OCI-LY7 (cell line): ENCODE measurements around the gene GAK.

ENCODE experiments used
- CTCF ChIP-seq: fragments of 200-600 bp; sonication (generic); conservative IDR thresholded peaks from 2 replicates; pipeline ENCODE4 v1.5.1; 2014; ENCODE audit warnings: mild to moderate bottlenecking, antibody characterized with exemption, low read length, moderate library complexity, mixed read lengths
- EZH2phosphoT487 ChIP-seq: fragments of 200-600 bp; sonication (generic); IDR thresholded peaks from 2 replicates; pipeline ENCODE4 v1.6.1; 2018; ENCODE audit warnings: low read depth, borderline replicate concordance, mild to moderate bottlenecking, mixed run types, antibody characterized with exemption, low read length, moderate library complexity, mixed read lengths

GRCh38 chr4:830601-831482, 101.3 kb downstream of the GAK start:
- TF ChIP-seq CTCF: no peak
- no peak for TF ChIP-seq EZH2phosphoT487
